Measurements from ENCODE around the gene EPHA1. TPM values are rescaled to one million over a fixed set of nuclear protein-coding genes. Genes with fewer than 3 reads are reported as not detected.
A peak's percentile ranks its signal among the peaks of the same experiment; 100 is the strongest.
"Not testable (repeated sequence)": the region's sequence is repeated elsewhere in the genome, so short reads cannot be mapped to it uniquely, and the experiment has no call there.

The EPHA1 gene
- total RNA-seq, 8 experiments from 2014 or later = 0.65 to 6.2 (median 0.98) TPM

DNA sequence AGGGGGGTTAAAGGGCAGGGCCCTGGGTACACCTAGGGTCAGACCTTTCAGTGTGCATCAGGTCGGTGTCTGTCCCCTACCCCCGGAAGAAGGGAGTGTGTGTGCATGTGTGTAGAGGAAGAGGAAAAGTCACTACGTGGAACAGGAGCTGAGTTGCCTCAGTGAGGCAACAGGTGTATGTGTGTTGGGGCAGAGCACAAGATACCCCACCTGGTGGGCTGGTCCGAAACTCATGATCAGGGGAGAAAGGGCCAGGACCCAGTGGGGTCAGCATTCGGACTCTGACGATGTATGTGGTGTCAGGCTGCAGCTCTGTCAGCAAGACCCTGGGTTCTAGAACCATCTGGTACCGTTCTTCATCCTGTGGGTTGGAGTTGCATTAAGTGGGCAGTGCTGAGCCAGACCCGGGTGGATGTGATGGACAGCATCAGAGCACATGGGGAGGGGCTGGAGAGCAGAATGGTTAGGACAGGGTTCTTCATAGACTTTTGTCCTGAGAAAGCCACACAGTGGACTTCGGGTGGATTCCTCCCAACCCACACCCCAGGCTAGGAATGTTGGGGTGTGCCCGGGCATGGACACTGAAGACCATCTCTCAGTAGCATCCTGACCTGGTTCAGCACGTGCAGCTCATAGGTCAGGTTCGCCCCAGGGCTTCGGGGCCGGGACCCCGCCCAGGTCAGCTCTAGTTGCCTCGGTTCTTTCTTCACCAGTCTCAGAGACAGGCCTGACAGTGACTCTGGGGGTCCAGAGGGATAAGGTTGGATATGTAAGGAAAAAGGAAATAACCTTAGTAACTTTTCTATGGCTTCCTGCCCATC, 10.7 kb downstream of the EPHA1 start:
- no peak overlapping the region for H3K4me3 ChIP-seq
- H3K4me1 ChIP-seq (replicated peaks in 1 of 2) = peaks cover 0 to 11% of the 10 kb centered on the region in 2 donors
- no peak overlapping the region for H3K27ac ChIP-seq
- in situ Hi-C loops (cut with MboI; ENCODE audit: low pct_unique_long_range_greater_than_20kb in 2 of 9, low sequenced_read_pairs in 9 of 9, unreplicated experiment in 9 of 9) = loop anchor here in 1 of 9 experiments (25.0 kb wide), 1 partner anchor 111 kb away; the partner anchor contains the start of genes CASP2 and TMEM139
- WGBS, 10 experiments = 86 to 100% (median 89%) methylated on average over 1 to 4 of the region's 16 CpGs; no CpG with 5 or more reads in 6 of the 10 experiments
- ATAC-seq (replicated peaks in 6 of 8) = no peak

DNA sequence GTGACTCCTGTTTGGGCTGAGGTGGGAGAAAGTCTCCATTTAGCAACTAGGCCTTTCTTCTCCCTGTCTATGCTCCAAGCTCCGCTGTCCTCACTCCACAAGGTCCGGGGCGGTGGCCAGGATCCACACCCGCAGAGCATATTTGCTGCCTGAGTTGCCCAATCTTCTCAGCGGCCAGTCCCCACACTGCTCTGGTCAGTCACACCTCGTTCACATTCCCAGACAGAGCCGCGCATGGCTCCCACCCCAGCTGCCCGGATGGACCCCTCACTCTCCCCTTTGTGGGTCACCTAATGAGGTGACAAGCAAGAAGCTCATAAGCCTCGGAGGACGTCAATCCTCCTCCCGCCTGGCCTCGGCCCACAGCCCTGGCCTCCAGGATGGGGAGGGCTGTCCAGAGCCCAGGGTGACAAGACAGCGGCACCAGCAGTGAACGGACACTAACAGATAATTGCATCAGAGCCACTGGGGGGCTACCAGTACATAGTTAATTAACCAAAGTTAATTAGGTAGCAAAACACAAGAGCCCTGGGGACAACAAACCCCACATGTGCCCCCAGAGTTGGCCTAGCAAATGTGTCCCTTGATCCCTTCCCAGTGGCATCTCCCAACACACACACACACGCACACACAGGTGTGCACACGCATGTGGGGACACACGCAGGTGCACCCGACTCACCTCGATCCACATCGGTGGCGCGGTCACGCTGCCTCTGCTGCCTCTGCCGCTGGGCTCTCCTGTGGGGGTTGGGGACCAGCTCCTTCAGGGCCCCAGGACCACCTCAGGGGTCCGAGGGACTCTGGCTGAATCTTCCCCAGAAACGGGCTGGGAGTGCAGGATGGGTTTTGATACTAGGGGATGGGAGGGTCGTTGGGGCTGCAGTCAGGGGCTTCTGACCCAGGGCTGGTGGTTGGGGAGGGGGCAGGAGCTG, 11.8 kb downstream of the EPHA1 start:
- Histone ChIP-seq H3K27ac (no peak overlapping the region), H3K4me3 (no peak overlapping the region), H3K4me1 (replicated peaks in 1 of 2) (peaks cover 0 to 11% of the 10 kb centered on the region in 2 donors)
- in situ Hi-C loops (cut with MboI; ENCODE audit: low pct_unique_long_range_greater_than_20kb in 2 of 9, low sequenced_read_pairs in 9 of 9, unreplicated experiment in 9 of 9) = loop anchor here in 1 of 9 experiments (25.0 kb wide), 1 partner anchor 110 kb away; the partner anchor contains the start of genes CASP2 and TMEM139
- 0 to 100% (median 67%) methylated on average over 1 to 7 of the region's 28 CpGs; no CpG with 5 or more reads in 6 of the 10 experiments for WGBS, 10 experiments
- peak in 3 of 8 experiments; percentile 4 to 64 (median 10) for ATAC-seq (replicated peaks in 6 of 8)

DNA sequence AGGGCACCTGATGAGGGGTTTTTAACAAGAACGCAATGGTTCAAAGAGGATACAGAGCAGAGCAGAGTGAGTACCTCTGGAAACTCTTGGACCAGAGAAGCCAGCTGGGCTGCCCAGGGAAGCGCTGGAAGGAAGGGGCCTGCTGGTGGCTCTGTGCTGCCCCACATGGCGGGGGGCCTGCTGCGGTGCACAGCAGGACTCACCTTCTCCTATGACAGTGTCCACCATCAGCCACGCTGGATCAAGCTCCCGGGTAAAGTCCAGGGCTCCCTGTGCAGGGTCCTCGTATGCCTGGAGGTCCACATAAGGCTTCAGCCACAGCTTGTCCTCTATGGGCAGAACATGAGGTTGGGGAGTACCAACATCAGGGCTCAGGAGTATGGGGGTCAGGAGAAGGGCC, 12.5 kb downstream of the EPHA1 start:
- ATAC-seq (replicated peaks in 6 of 8) = peak in 1 of 8 experiments; percentile 5
- no peak overlapping the region for H3K4me3 ChIP-seq
- WGBS, 10 experiments = 80 to 100% (median 88%) methylated on average over 1 to 3 of the region's 7 CpGs; no CpG with 5 or more reads in 6 of the 10 experiments
- H3K4me1 ChIP-seq (replicated peaks in 1 of 2) = peaks cover 0 to 11% of the 10 kb centered on the region in 2 donors
- H3K27ac ChIP-seq = no peak overlapping the region
- in situ Hi-C loops (cut with MboI; ENCODE audit: low pct_unique_long_range_greater_than_20kb in 2 of 9, low sequenced_read_pairs in 9 of 9, unreplicated experiment in 9 of 9) = loop anchor here in 1 of 9 experiments (25.0 kb wide), 1 partner anchor 109 kb away; the partner anchor contains the start of genes CASP2 and TMEM139

DNA sequence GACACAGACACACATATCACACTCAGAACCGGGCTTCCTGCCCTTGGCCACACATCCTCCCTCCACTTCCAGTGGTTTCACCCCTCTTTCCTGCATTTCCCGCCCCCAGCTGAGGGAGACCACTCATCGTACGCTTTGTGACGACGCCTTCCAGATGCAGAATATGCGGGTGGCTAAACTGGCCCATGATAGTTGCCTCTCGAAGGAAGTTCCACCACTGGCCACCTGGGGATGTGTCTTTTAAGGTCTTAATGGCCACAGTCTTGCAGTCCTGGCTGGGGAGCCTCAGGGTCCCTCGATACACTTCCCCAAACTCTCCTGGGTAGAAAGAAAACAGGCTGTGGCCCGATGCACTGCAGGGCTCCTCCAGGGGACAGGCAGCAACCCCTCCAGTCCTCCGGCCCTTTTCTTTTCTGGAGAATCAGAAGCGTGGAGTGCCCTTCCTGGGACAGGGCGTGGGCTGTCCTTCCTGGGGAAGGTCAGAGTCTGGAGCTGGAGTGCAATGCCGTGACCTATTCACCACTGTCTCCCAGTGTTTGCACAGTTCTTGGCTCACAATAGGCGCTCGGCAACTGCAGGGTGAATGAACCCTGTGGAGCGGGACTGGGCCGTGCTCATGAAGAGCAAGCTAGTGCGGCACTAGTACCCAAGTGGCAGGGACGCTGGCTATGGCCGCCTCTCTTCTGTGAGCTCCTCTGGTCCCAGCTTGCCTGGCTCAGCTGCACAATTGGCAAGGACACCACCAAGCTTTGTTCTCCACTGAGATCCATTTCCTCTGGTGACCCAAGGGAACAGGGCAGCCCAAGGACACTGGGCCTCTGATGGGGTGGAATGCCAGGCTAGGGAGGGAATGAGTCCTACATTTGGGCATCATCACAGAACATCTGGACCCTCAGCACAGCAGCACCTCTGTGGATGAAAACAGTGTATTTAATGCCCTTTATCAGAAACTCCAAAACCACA, 13.2 kb downstream of the EPHA1 start:
- no peak overlapping the region for H3K27ac ChIP-seq
- peaks cover 0 to 11% of the 10 kb centered on the region in 2 donors for H3K4me1 ChIP-seq (replicated peaks in 1 of 2)
- WGBS, 10 experiments = 22 to 92% (median 81%) methylated on average over 2 to 9 of the region's 21 CpGs; no CpG with 5 or more reads in 2 of the 10 experiments
- in situ Hi-C loops (cut with MboI; ENCODE audit: low pct_unique_long_range_greater_than_20kb in 2 of 9, low sequenced_read_pairs in 9 of 9, unreplicated experiment in 9 of 9) = loop anchor here in 1 of 9 experiments (25.0 kb wide), 1 partner anchor 108 kb away; the partner anchor contains the start of genes CASP2 and TMEM139
- ATAC-seq (replicated peaks in 6 of 8) = peak in 7 of 8 experiments; percentile 3 to 88 (median 24)
- H3K4me3 ChIP-seq = no peak overlapping the region

DNA sequence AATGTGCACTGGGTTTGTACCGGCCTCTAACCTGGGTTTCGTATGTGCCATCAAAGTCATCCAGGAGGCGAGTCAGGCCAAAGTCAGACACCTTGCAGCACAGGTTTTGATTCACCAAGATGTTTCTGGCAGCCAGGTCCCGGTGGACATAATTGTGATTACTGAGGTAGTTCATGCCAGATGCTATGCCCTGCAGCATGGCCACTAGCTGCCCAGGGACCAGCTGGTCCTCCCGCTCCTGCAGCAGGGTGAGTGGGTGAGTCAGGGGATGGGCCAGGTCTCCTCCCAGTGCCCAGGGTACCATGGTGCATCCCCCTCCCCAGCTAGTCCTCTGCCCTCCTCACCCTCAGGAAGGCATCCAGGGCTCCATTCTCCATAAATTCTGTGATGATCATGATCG, 13.9 kb downstream of the EPHA1 start:
- peaks cover 0 to 11% of the 10 kb centered on the region in 2 donors for H3K4me1 ChIP-seq (replicated peaks in 1 of 2)
- H3K27ac ChIP-seq = no peak overlapping the region
- in situ Hi-C loops (cut with MboI; ENCODE audit: low pct_unique_long_range_greater_than_20kb in 2 of 9, low sequenced_read_pairs in 9 of 9, unreplicated experiment in 9 of 9) = loop anchor here in 1 of 9 experiments (25.0 kb wide), 1 partner anchor 107 kb away; the partner anchor contains the start of genes CASP2 and TMEM139
- ATAC-seq (replicated peaks in 6 of 8) = peak in 2 of 8 experiments; percentile 1
- 17 to 100% (median 100%) methylated on average over 1 to 4 of the region's 6 CpGs; no CpG with 5 or more reads in 4 of the 10 experiments for WGBS, 10 experiments
- H3K4me3 ChIP-seq = no peak overlapping the region

DNA sequence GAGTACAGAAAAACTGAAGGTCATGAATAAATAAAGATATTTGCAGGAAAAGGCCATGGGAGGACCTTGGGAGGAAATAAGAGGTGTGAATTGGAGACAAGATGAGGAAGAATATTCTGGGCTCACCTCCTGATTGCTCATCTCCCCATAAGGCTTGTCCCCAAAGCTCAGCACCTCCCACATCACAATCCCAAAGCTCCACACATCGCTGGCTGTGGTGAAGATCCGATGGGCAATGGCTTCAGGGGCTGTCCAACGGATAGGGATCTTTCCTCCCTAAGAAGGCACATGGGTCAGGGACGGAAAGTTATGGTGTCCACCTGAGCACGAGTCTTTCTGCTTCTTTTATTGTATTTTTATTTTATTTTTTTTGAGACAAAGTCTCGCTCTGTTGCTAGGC, 14.6 kb downstream of the EPHA1 start:
- no peak for ATAC-seq (replicated peaks in 6 of 8)
- 93 to 100% (median 100%) methylated on average over 1 to 3 of the region's 6 CpGs; no CpG with 5 or more reads in 6 of the 10 experiments for WGBS, 10 experiments
- Histone ChIP-seq H3K4me3 (no peak overlapping the region), H3K27ac (no peak overlapping the region), H3K4me1 (replicated peaks in 1 of 2) (peaks cover 0 to 11% of the 10 kb centered on the region in 2 donors)
- in situ Hi-C loops (cut with MboI; ENCODE audit: low pct_unique_long_range_greater_than_20kb in 2 of 9, low sequenced_read_pairs in 9 of 9, unreplicated experiment in 9 of 9) = loop anchor here in 1 of 9 experiments (25.0 kb wide), 1 partner anchor 107 kb away; the partner anchor contains the start of genes CASP2 and TMEM139

DNA sequence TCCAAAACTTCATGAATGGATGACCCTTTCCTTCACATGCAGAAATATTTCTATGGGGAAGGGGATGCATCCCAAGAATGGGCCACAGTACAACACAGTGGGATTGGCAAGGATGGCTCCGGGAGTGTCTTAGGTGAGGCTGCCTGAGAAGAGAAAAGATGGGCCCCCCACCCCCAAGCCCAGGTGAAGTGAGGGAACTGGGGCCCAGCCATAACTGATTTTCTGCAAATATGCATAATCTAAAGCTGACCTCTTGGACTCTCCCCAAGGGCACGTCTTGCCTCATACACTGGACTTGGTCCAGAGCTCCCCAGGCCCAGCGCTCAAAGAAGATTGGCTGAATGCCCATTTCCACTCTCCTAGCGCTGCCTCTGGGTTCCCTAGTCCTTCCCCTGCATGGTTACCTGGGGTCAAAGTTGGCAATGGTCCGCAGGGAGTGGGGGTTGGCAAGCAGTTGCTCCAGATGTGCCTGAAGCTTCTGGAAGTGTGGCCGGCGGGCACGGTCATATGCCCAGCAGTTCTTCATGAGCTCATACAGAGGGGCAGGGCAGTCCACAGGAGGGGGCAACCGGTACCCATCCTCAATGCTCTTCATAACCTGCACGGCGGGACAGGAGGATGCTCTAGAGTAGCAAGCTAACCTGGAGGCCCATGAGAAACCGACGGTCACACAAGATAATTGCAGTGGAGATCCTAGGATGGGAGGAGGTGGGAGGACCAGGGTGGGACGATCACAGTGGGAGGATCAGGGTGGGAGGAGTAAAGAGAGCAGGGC, 15.2 kb downstream of the EPHA1 start:
- H3K4me1 ChIP-seq (replicated peaks in 1 of 2) = peaks cover 0 to 11% of the 10 kb centered on the region in 2 donors
- no peak overlapping the region for H3K27ac ChIP-seq
- peak in 1 of 8 experiments; percentile 0 for ATAC-seq (replicated peaks in 6 of 8)
- WGBS, 10 experiments = 100% methylated on average over 1 to 7 of the region's 14 CpGs; no CpG with 5 or more reads in 6 of the 10 experiments
- no peak overlapping the region for H3K4me3 ChIP-seq
- in situ Hi-C loops (cut with MboI; ENCODE audit: low pct_unique_long_range_greater_than_20kb in 2 of 9, low sequenced_read_pairs in 9 of 9, unreplicated experiment in 9 of 9) = loop anchor here in 1 of 9 experiments (25.0 kb wide), 1 partner anchor 106 kb away; the partner anchor contains the start of genes CASP2 and TMEM139

DNA sequence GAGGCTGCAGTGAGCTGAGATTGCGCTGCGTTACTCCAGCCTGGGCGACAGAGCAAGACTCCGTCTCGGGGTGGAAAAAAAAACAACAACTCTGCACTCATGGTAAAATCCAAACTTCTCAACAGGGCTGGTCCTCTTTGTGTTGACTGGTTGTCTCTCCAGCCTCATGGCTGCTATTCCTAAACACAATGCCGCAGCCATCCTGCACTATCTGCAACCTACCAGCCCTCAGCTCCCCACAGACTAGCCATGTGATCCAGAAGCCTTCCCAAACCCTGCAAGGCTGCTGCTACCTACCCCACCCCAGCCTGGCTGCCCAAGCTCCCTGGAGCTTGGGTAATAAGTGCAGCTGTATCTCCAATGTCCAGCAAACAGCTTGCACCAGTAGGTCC, 15.8 kb downstream of the EPHA1 start:
- peaks cover 0 to 11% of the 10 kb centered on the region in 2 donors for H3K4me1 ChIP-seq (replicated peaks in 1 of 2)
- in situ Hi-C loops (cut with MboI; ENCODE audit: low pct_unique_long_range_greater_than_20kb in 2 of 9, low sequenced_read_pairs in 9 of 9, unreplicated experiment in 9 of 9) = loop anchor here in 1 of 9 experiments (25.0 kb wide), 1 partner anchor 106 kb away; the partner anchor contains the start of genes CASP2 and TMEM139
- H3K27ac ChIP-seq = no peak overlapping the region
- ATAC-seq (replicated peaks in 6 of 8) = peak in 1 of 8 experiments; percentile 0
- H3K4me3 ChIP-seq = no peak overlapping the region
- WGBS, 10 experiments = 83 to 100% (median 100%) methylated on average over 1 to 4 of the region's 6 CpGs; no CpG with 5 or more reads in 7 of the 10 experiments

DNA sequence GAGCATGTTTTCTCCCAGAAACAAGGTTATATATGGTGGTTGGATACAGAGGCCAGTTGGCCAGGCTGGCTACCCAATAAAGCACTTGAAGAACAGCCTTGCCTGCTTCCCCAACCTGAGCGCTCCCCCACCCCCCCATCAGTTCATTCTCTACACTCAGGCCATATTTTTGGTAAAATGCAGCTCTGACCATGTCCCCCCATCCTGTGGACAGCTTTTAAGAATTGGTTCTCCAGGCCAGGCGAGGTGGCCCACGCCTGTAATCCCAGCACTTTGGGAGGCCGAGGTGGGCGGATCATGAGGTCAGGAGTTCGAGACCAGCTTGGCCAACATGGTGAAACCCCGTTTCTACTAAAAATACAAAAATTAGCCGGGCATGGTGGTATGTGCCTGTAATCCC, 16.2 kb downstream of the EPHA1 start:
- not testable (repeated sequence) for ATAC-seq (replicated peaks in 6 of 8); H3K4me3 ChIP-seq; H3K27ac ChIP-seq
- 100% methylated on average over 1 to 2 of the region's 8 CpGs; no CpG with 5 or more reads in 8 of the 10 experiments for WGBS, 10 experiments
- H3K4me1 ChIP-seq (replicated peaks in 1 of 2) = peaks cover 0 to 11% of the 10 kb centered on the region in 2 donors
- in situ Hi-C loops (cut with MboI; ENCODE audit: low pct_unique_long_range_greater_than_20kb in 2 of 9, low sequenced_read_pairs in 9 of 9, unreplicated experiment in 9 of 9) = loop anchor here in 1 of 9 experiments (25.0 kb wide), 1 partner anchor 105 kb away; the partner anchor contains the start of genes CASP2 and TMEM139

DNA sequence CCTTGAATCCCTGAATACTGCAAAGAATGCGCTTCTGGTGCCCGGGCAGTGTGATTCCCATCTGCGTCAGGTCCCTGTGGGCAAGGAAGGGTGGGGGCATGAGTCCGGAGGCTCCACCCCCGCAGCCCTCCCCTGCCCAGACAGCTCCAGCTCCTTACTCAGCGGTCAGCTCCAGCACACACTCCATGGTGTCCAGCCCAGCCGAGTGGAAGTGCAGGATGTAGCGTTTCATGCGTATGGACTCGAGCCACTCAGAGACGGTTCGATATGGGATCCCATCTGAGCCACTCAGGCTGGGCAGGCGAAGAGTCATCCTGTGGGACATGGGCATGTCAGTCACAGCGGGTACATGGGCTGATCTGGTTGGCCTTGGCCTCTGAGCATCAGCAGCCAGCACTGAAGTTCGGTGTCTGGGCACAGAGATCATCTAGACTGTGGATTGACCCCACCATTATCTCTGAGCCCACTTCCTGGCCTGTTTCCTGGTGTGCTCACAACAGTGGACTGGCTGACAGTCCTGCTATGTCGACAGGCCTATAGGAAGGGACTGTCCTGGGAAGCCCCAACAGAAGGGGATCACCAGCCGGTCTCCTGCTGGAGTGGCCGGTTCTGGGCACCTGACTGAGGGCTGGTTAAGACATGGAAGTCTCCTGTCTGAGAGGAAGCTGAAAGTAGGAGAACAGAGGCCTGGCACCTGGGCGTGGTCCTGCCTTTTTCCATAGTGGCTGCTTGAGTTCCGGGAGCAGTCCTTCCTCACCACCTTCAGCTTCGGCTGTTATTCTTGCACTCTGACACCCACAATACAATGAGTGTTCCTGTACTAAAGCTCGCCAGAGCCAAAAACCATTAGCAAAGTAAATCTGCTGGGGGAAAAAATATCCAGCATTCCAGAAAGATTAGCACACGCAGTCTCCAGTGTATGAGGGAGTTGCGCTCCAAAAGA, 16.9 kb downstream of the EPHA1 start:
- H3K4me1 ChIP-seq (replicated peaks in 1 of 2) = peaks cover 6 to 11% of the 10 kb centered on the region in 2 donors
- H3K4me3 ChIP-seq = no peak overlapping the region
- no peak overlapping the region for H3K27ac ChIP-seq
- ATAC-seq (replicated peaks in 6 of 8) = peak in 3 of 8 experiments; percentile 1 to 18 (median 3)
- in situ Hi-C loops (cut with MboI; ENCODE audit: low pct_unique_long_range_greater_than_20kb in 2 of 9, low sequenced_read_pairs in 9 of 9, unreplicated experiment in 9 of 9) = loop anchor here in 1 of 9 experiments (25.0 kb wide), 1 partner anchor 104 kb away; the partner anchor contains the start of genes CASP2 and TMEM139
- WGBS, 10 experiments = 0 to 95% (median 76%) methylated on average over 1 to 17 of the region's 24 CpGs; no CpG with 5 or more reads in 1 of the 10 experiments

Data from motor neuron (in vitro differentiated cells).